Measurements from ENCODE around the gene GTF3C4.

GRCh38 chr9:132627106-132627505 is 43.2 kb upstream of the GTF3C4 start:
- TF ChIP-seq CTCF (IDR thresholded peaks at IDR 0.05 in 8 of 11, conservative IDR thresholded peaks at IDR 0.05 in 3 of 11) = no peak
- no peak for TF ChIP-seq POLR2A (IDR thresholded peaks at IDR 0.05)
- no peak for TF ChIP-seq POLR2AphosphoS5 (IDR thresholded peaks at IDR 0.05)

All from spleen (tissue), 7 donors.